Measurements from ENCODE around the gene FSIP2.

Gene FSIP2

DNA sequence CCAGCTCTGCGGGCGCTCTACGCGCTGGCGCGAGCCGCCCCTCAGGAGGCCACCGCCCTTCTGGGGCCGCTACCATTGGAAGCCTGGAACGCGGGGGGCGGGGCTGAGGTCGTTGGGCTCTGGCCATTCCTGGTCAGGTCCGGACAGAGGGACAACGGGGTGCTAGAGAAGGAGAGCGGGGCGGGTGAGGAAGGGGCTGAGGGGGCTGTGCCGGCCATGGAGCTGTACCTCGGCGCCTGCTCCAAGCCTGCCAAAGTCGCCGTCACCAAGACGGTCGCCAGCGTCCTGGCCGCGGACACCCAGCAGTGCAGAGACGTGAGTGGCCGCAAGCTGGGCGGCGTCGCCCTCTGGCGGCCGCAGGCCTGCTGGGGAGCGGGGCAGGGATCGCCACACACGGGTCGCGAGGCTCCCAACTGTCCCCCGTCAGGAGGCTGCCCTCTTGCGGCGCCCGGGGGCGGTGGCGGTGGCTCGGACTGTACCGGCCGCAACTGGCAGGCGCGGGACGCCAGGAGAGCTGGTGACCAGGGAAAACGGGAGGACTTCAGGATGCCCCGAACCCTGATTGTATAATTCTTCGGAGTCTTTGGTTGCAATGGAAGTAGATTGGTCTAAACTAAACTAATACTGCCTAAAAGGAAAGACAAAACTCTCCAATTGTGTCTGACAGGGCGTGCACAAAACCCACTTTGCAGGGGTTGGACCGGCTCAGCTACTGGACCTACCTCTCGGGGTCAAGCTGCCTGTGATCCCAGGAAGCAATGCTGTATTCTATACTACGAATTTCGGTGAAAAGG lies at the start of gene FSIP2:
Gene FSIP2 (plus strand): TSS at position 126 of the 794 bp plus-strand sequence. CDS start 91 bp downstream, at position 217.
- TF ChIP-seq CTCF (IDR thresholded peaks at IDR 0.05) = peak; percentile 98

DNA sequence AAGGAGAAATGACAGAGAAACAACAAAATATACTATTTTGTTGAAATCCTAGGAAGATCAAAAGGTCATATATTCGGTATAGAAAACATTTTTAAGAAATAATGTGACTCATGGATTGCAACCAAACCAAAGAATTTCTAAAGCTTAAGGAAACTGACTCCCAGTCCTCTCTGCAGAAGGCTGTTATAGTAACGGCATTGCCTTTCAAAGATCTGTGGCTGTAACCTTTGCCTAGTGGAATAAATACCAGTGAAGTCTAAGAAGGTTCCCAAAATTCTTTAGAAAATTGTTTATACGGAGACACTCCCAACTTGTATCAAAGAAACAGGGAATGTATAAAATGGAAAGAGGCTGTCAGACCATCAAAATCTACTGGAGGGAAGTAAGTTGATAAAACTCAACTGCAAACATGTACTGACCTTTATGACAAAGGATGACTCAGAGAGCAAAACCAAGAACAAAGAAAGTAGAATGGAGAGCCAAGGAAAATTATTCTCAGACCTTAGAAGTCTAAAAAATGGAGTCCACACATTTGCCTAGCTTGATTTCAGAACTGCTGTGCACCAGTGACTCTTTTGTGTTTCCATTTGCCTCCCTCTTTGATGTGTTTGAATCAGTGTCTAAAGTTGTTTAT lies 48.6 kb upstream of the FSIP2 start:
- no peak for TF ChIP-seq CTCF (IDR thresholded peaks at IDR 0.05)

- no peak for TF ChIP-seq CTCF (IDR thresholded peaks at IDR 0.05)
Measured at GRCh38 chr2:185695711-185696235, 42.8 kb upstream of the FSIP2 start.

DNA sequence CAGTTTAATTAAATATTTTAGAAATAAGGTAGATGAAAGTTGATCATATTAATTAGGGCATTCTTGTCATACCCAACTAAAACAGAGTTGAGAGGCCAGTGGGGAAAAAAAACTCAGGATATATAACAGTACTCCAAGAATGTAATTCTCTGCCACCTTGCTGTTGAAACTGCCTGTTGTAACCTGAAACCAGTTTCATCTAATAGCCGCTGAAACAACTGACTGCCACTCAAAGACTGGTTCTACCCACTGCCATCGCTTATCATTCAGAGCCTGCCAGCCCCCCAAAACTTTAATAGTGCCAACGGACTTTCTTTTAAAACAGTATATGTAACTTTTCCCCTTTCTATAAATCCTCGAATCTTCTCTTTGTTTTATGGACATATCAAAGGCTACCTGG lies 37.7 kb upstream of the FSIP2 start:
- TF ChIP-seq CTCF (IDR thresholded peaks at IDR 0.05) = no peak

DNA sequence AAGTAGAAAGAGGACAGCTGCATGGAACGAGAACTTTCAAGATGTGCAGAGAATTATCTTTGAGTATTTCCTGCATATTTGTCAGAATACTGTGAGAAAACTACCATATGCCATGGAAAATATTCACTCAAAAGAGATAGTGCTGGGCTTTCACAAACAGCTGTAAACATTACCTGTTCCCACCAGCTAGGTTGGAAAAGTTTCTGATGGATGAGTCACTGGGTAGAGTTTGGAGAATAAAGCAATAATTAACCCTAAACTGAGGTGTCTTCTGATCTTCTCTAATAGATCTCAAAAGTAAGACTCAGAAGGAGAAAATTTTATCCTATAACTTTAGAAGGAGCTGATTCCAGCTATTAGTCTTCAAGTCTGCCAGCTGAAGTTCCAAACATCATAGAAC lies 3.9 kb upstream of the FSIP2 start:
- TF ChIP-seq CTCF (IDR thresholded peaks at IDR 0.05) = no peak

DNA sequence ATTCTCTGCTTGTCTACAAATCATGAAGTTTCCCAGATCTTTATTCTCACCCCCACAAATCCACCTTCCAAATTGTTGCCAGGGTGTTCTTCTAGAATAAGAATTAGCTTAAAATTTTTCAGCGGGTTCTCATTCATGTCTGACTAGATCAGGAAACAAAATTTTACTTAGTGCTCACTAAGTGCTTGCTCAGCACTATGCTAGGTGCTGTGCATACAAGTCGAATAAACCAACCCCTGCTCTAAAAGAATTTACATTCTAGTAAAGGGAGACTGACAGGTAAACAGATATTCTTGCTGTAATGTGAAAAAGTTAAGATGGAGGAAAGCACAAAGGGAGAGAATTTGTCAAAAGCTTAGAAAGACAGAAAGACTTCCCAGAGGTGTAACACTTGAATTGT lies 2.4 kb upstream of the FSIP2 start:
- TF ChIP-seq CTCF (IDR thresholded peaks at IDR 0.05) = no peak

DNA sequence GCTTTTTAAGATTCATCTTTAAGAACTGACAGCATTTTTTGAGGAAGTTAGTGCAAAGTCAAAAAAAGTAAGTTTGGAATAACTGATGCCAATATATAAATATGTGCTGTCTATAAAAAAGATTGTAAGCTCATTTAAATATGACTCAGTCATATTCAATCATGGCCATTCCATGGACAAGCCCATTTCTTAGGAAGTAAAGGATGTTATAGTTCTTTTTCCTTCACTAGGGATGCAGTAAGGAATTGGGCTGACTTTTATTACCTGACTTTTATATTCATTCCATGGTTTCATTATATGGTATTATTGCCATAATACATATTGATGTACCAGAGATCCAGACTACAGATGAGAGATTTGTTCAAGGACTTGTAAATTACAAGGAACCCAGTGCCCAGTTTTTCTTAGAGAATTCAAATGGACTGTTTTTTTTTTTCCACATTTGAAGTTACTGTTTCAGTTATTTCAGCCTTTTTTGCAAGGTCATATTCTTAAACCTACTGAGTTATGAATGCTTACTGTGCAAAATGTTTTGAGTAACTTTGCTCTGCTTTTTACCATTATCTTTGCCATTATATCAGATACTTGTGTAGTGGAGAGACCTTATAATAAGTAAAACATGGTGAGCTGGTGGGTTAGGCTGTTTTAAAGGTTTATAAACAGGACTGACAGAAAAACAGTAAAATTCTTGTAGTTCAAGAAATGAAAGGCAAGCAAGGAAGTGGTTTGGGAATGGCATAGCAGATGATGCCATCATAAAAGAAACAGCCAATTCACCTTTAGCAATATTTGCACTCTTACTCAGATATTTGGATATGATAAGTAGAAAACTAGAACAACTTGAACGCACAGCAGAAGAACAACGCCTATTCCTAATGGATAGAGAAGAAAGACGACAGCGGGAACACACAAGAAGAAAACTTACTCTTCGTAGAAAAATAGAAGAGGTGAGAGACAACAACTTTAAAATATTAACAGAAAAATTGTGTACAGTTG lies 7.6 kb downstream of the FSIP2 start:
- no peak for TF ChIP-seq CTCF (IDR thresholded peaks at IDR 0.05)
